ENCODE data around the gene DNAH14. TPM values are rescaled to one million over a fixed set of nuclear protein-coding genes. Genes with fewer than 3 reads are reported as not detected.
"Not testable (repeated sequence)": the region's sequence is repeated elsewhere in the genome, so short reads cannot be mapped to it uniquely, and the experiment has no call there.

The DNAH14 gene
- 24.6 and 40.8 TPM in 2 replicates for total RNA-seq
- 13.5 and 28.9 TPM in 2 replicates for polyA plus RNA-seq

- Histone ChIP-seq H3K9me3 (ENCODE audit: low read depth) (no peaks in the 10 kb centered on the region), H3K27ac (no peak within 1 kb of the TSS), H3K27me3 (no peaks in the 10 kb centered on the region), H3K4me1 (ENCODE audit: low read depth) (no peaks in the 10 kb centered on the region), H3K4me3 (peak within 1 kb of the TSS; percentile 42), H3K36me3 (no peaks in the 10 kb centered on the region)
- no peak for TF ChIP-seq CTCF (IDR thresholded peaks at IDR 0.05; ENCODE audit: low read depth, low read length)
- DNase-seq (ENCODE audit: low read depth in 1 of 2, low spot score in 1 of 2) = peak; percentile 83 to 88
These were observed at the start of gene DNAH14 for GRCh38 chr1:224929335-224930237. Gene DNAH14, plus strand, starts transcription at chr1:224929675. Its CDS starts 23,028 bp downstream, at chr1:224952703.

- no peak for TF ChIP-seq CTCF (IDR thresholded peaks at IDR 0.05; ENCODE audit: low read depth, low read length)
- Histone ChIP-seq H3K36me3 (no peaks in the 10 kb centered on the region), H3K9me3 (ENCODE audit: low read depth) (no peaks in the 10 kb centered on the region), H3K4me1 (ENCODE audit: low read depth) (no peaks in the 10 kb centered on the region), H3K27me3 (no peaks in the 10 kb centered on the region), H3K4me3 (no peak overlapping the region), H3K27ac (no peak overlapping the region)
- DNase-seq (ENCODE audit: low read depth in 1 of 2, low spot score in 1 of 2) = peak; percentile 26 to 28
These were observed 48.7 kb upstream of the DNAH14 start for GRCh38 chr1:224880593-224881307.

- not testable (repeated sequence) for DNase-seq (ENCODE audit: low read depth in 1 of 2, low spot score in 1 of 2); H3K27ac ChIP-seq; H3K27me3 ChIP-seq; H3K9me3 ChIP-seq (ENCODE audit: low read depth); H3K4me3 ChIP-seq; H3K36me3 ChIP-seq; H3K4me1 ChIP-seq (ENCODE audit: low read depth)
These were observed 48.2 kb upstream of the DNAH14 start for GRCh38 chr1:224881308-224881692.

GRCh38 chr1:224881762-224882211, 47.7 kb upstream of the DNAH14 start:
- no peak overlapping the region for H3K4me3 ChIP-seq
- H3K36me3 ChIP-seq = no peaks in the 10 kb centered on the region
- no peaks in the 10 kb centered on the region for H3K27me3 ChIP-seq
- H3K9me3 ChIP-seq (ENCODE audit: low read depth) = no peaks in the 10 kb centered on the region
- H3K27ac ChIP-seq = no peak overlapping the region
- H3K4me1 ChIP-seq (ENCODE audit: low read depth) = no peaks in the 10 kb centered on the region
- DNase-seq (ENCODE audit: low read depth in 1 of 2, low spot score in 1 of 2) = no peak
- TF ChIP-seq CTCF (IDR thresholded peaks at IDR 0.05; ENCODE audit: low read depth, low read length) = no peak

GRCh38 chr1:224882264-224882663, 47.2 kb upstream of the DNAH14 start:
- H3K4me1 ChIP-seq (ENCODE audit: low read depth) = no peaks in the 10 kb centered on the region
- no peak overlapping the region for H3K27ac ChIP-seq

More at GRCh38 chr1:224882264-224882663, 47.2 kb upstream of the DNAH14 start:
- no peaks in the 10 kb centered on the region for H3K9me3 ChIP-seq (ENCODE audit: low read depth)
- H3K36me3 ChIP-seq = no peaks in the 10 kb centered on the region
- no peaks in the 10 kb centered on the region for H3K27me3 ChIP-seq
- no peak for DNase-seq (ENCODE audit: low read depth in 1 of 2, low spot score in 1 of 2)
- TF ChIP-seq CTCF (IDR thresholded peaks at IDR 0.05; ENCODE audit: low read depth, low read length) = no peak
- no peak overlapping the region for H3K4me3 ChIP-seq

Measured in cardiac muscle cell (in vitro differentiated cells and primary cell).